ENCODE measurements around the gene NCK2. TPM values are rescaled to one million over a fixed set of nuclear protein-coding genes. Genes with fewer than 3 reads are reported as not detected.

NCK2 gene
- total and polyA plus RNA-seq, 10 of the 15 experiments (the other 5 are each of a cell fraction or from before 2014, with no cell fraction given): 1.2 to 30.9 (median 14.1) TPM

- Histone ChIP-seq H3K27me3 (replicated peaks in 1 of 2; ENCODE audit: control insufficient read depth in 2 of 2, insufficient read depth in 2 of 2, low read length in 1 of 2) (no peaks in the 10 kb centered on the region), H3K9me3 (replicated peaks; ENCODE audit: control insufficient read depth, insufficient read depth, low read length) (peaks cover 8% of the 10 kb centered on the region; the same call in 2 of the 3 replicates), H4K20me1 (ENCODE audit: control insufficient read depth, insufficient read depth) (no peaks in the 10 kb centered on the region), H3K4me3 (no peak overlapping the region), H3K36me3 (ENCODE audit: control insufficient read depth in 2 of 2, insufficient read depth in 2 of 2, low read length in 1 of 2) (peaks cover 4 to 15% of the 10 kb centered on the region in 2 experiments), H3K79me2 (ENCODE audit: control insufficient read depth, insufficient read depth, low read length) (peaks cover 3% of the 10 kb centered on the region), H2AFZ (ENCODE audit: control insufficient read depth, low read depth, low read length) (no peak overlapping the region), H3K9ac (ENCODE audit: control insufficient read depth, insufficient read depth, low read length) (no peak overlapping the region), H3K4me1 (ENCODE audit: control insufficient read depth, insufficient read depth, low read length) (peaks cover 5% of the 10 kb centered on the region), H3K27ac (ENCODE audit: control insufficient read depth, insufficient read depth) (no peak overlapping the region), H3K4me2 (ENCODE audit: control insufficient read depth, insufficient read depth) (no peak overlapping the region)
- no peak for ATAC-seq
- DNase-seq (ENCODE audit: low read depth, low spot score): no peak
- ChIA-PET RAD21 (ENCODE audit: unreplicated experiment) (no interaction called here), SMC1A (ENCODE audit: uncharacterized antibody, unreplicated experiment) (interaction anchor here (0.9 kb wide), 1 partner anchor 135 kb away, joined by 4 read pairs; no protein-coding TSS in a partner anchor), CTCF (no interaction called here), POLR2A (no interaction called here)
- intact Hi-C loops (cut with micrococcal nuclease; ENCODE audit: unreplicated experiment): no loop called here
- BruUV-seq (replicated peaks): no TSS peak
- 99% methylated on average over 10 of the region's 10 CpGs for WGBS (ENCODE audit: insufficient coverage, insufficient replicate concordance, low lambda C conversion rate, missing lambda C conversion rate)
- no peak for TF ChIP-seq NFIC (IDR thresholded peaks at IDR 0.05; ENCODE audit: low read depth, low read length)
- no peak for TF ChIP-seq HDAC2 (IDR thresholded peaks at IDR 0.05)
- TF ChIP-seq POU2F2 (IDR thresholded peaks at IDR 0.05; ENCODE audit: borderline replicate concordance, low read depth, low read length): no peak
- no peak for TF ChIP-seq TCF3 (IDR thresholded peaks at IDR 0.05; ENCODE audit: borderline replicate concordance, insufficient read depth, low read depth, low read length)
- no peak for TF ChIP-seq ETV6 (conservative IDR thresholded peaks at IDR 0.05 in 1 of 2, IDR thresholded peaks at IDR 0.05 in 1 of 2; ENCODE audit: borderline replicate concordance in 1 of 2, low read depth in 1 of 2)
- TF ChIP-seq POLR2AphosphoS2 (IDR thresholded peaks at IDR 0.05; ENCODE audit: low read depth, low read length): no peak
- no peak for TF ChIP-seq BCL3 (IDR thresholded peaks at IDR 0.05; ENCODE audit: borderline replicate concordance, insufficient read depth, low read depth, low read length, poor library complexity, severe bottlenecking)
- no peak for TF ChIP-seq SMC3 (IDR thresholded peaks at IDR 0.05; ENCODE audit: borderline replicate concordance, low read length)
- no peak for TF ChIP-seq ATF2 (IDR thresholded peaks at IDR 0.05; ENCODE audit: low read length)
- TF ChIP-seq RAD21 (IDR thresholded peaks at IDR 0.05; ENCODE audit: insufficient read depth, low read depth, low read length): no peak
- TF ChIP-seq SMAD5 (IDR thresholded peaks at IDR 0.05; ENCODE audit: low read depth): no peak
- TF ChIP-seq CTCF (IDR thresholded peaks at IDR 0.05 in 2 of 3, conservative IDR thresholded peaks at IDR 0.05 in 1 of 3; ENCODE audit: control insufficient read depth in 2 of 3, extremely low read depth in 1 of 3, insufficient read depth in 1 of 3, low read depth in 3 of 3, low read length in 3 of 3): no peak
- no peak for FAIRE-seq
- in situ Hi-C loops (cut with MboI): no loop called here
Observed at GRCh38 chr2:105882341-105882740, 137.6 kb downstream of the NCK2 start.

Measured in GM12878 (cell line).